GM15510 (cell line): ENCODE measurements around the gene PAQR4.

Source experiments
- POLR2A ChIP-seq: IDR thresholded peaks from 3 replicates; pipeline ENCODE4 v1.6.1; 2011; ENCODE audit warnings: borderline replicate concordance; ENCODE audit not compliant: insufficient read length; ENCODE audit errors: extremely low read depth

Gene PAQR4

DNA sequence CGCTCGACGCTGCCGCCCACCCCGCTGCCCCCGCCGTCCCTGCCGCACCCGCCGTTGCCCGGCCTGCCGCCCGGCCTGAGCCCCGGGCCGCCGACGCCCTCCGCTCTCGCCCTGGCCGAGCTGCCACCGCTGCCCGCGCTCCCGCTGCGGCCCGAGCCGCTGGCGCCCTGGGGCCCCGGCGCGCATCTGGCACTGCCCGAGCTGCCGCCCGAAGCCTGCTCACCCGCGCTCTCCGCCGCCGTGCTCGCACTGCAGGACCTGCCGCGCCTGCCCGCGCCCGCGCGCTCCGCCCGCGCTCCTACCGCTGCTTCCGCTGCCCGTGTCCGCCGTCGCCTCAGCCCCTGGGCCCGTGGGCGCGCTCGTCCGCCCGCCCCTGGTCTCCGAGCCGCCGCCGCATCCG, 35.2 kb downstream of the PAQR4 start:
- TF ChIP-seq POLR2A, result no peak

DNA sequence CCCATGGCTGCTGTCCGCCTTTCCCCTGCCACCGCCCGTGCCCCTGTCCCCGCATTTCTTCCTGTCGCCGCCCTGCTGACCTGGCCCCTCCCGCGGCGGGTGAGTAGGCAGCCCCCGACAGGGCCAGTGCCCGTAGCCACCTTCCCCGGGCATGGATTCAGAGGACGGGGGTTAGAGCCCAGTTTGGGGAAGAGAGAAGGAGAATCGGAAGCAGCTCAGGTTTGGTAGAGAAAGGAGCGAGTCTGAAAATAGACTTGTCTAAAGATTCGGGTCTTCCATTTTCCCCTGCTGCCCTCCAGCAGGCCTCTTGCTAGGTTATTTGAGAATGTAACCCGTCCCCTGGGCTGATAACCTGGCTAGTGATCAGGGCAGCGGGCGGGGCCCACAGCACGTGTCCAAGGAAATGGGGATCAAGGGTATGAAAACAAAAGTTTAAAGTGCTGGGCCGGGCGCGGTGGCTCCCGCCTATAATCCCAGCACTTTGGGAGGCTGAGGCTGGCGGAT, 35.7 kb downstream of the PAQR4 start:
- TF ChIP-seq POLR2A, result no peak

- TF ChIP-seq POLR2A, result no peak
These were observed 38.2 kb downstream of the PAQR4 start for GRCh38 chr16:3007059-3007956.

DNA sequence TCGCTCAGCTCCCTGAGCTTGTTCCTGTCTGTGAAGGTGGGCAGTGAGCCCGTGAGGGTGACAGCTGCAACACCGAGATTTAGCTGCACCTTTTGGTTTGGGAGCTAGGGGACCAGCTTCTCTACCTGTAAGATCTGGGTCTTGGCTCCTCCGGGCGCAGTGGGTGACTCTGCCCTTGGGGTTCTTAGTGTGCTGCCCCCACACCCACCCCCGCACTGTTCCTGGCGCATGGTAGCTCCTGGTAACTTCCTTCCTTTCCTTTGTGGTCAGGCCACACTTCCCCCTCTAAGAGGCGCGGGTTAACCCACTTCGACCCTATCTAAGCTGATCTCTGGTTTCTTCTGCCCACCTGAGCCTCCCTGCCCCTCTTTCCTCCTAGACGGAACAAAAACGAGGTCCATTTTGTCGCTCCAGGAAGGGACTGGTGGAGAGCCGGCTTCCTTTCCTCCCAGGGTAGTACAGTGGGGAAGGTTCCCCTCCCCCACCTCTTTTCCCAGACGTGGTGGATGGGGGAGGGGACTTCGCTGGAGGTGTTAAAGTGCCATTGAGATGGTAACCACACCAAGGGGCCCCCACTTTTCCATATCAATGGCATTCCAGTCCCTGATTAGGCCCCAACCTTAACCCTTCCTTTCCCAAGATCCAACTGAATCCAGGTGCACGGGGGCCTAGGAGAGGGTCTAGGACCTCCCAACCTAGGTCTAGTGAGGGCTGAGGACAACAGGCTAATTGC, 39.0 kb downstream of the PAQR4 start:
- TF ChIP-seq POLR2A, result no peak

DNA sequence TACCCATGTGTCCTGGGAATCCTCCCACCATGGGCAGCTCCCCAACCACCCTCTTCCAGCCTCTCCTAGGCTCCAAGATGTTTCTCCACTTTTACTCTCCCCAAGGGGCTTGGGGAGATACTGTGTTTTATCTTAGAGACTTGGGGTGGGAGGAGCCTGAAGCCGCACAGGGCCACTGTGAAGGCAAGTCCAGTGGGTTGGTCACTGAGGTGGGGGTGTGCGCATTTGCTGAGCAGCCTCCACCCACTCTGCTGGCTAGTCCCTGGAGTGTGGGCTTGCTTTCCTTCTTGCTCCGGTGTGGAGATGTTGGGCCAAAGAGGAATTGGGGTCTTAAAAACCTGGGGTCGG, 39.5 kb downstream of the PAQR4 start:
- TF ChIP-seq POLR2A, result no peak

DNA sequence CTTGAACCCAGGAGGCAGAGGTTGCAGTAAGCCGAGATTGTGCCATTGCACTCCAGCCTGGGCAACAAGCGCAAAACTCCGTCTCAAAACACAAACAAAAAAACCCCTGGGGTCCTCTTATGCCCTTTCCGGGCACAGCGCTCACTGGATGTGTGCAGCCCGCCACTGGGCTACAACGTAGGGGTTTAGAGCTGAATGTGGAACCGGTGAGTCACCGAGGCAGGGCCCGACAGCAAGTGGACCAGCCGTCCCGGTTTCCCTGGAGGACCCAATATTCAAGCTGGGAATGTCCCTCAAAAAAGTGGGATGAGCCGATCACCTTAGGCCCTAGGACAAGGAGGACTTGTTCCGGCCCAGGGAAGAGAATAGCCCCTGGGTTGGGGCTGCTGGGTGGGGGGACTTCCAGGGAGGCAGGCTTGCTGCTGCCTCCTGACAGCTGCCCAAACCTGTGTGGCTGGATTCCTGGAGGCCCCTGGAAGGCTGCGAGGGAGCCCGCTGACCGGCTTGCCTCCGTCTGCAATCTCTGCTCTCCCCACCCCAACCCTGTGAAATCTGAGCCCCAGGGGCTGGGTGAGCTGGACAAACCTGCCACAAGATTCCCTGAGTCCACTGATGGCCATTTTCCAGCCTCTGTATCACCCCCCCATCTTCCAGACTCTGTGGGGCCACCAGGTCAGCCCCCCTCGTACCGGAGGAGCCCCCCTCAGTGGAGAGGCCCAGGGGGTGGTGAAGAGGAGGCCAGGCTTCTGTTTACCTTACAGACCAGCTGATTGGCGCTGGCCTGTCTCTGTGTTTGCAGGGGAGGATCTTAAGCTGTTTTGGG, 40.6 kb downstream of the PAQR4 start:
- TF ChIP-seq POLR2A, result no peak

GRCh38 chr16:3010510-3010909, 41.4 kb downstream of the PAQR4 start:
- TF ChIP-seq POLR2A, result no peak

DNA sequence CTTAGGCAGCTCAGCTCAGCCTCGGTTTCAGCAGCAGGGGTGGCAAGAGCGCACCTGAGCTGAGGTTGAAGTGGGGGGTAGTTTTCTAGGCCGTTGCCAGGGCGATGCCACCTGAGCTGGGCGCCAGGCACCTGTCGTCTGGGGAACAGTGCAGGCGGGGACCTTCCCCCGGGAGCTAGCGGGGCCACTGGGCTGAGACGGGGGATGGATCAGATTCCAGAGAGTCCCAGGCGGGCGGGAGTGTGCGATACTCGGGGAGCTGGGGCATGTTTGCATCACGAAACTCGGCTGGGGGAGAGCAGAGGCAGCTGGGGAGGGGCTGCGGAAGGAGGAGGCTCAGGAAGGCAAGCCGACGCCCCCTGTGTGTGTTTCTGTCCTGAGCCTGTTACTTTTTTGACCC, 43.1 kb downstream of the PAQR4 start:
- TF ChIP-seq POLR2A, result no peak

DNA sequence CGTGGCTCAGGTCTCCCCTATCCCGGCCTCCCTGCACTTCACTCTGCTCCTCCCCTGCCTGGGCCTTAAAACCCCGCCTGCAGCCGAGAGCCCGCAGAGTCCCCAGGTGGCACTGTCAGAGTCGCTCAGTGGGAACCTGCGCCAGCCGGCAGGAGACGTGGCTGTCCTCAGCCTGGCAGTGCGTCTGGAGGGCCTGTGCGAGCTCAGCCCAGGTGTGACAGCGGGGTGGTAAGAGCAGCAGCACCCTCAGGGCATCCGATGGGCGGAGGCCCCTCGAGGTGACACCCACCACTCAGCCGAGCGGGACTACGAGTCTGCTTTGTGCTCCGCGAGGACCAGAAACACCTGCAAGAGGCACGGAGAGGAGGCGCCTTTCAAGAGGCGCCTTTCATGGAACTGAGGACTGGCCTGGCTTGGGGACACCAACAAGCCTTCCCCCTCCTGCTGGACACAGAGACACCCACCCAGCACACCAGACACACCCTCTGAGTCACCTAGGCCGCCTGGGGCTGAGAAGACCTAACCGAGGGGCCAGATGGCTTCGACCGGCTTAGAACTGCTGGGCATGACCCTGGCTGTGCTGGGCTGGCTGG, 43.8 kb downstream of the PAQR4 start, which contains the start of gene CLDN9:
TSS of gene CLDN9 (plus strand) at position 96 of the 593 bp plus-strand sequence. CDS start at position 536, 440 bp downstream.
- no peak for TF ChIP-seq POLR2A

- no peak for TF ChIP-seq POLR2A
These were observed 44.4 kb downstream of the PAQR4 start for GRCh38 chr16:3013491-3013951.

DNA sequence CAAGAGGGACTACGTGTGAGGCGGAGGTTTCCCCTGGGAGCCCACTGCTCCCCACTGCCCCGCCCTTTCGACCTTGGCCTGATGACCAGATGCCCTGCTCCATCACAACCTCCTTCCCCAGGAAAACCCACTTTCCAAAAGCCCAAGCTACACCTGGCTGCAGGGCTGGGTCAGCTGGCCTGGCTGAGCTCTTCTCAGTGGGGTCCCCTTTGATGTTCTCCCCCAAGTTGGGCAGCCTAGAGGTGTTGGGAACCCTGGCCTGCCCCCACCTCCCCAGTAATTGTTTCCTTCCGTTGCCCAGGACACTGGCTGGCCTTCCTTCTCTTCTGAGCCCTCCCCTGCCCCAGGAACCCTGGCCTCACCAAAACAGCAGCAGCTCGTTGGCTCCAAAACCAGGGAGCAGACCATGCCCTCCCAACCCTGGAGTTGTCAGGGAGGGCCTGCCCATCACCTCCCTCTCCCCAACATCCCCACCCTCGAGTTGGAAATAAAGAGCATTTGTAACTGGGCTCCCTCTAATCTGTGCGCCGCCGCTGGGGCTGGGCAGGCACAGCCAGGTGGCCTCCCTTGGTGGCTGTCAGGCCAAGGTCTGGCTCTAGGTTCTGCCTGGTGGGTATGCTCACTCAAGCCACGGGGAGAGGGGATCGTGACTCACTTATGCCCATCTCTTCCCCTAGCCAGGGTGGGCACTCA, 45.0 kb downstream of the PAQR4 start:
- TF ChIP-seq POLR2A, result no peak

DNA sequence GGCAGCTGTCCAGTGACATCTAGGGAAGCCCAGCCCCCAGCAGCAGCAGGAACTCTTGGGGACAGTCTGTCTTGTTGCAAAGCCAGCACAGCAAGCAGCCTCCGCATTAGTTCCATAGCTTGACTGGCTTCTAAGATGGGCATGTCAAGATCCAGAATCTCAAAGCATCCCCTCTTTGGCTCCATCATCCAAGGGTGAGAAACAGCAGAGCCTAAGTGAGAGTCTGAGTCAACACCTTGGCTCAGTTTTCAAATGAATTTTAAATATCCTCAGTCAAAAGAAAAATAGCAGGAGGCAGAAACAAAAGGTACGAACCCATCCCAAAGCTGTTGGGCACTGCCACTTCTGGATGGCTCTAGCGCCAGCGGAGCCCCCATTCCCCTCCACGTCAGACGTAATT, 45.8 kb downstream of the PAQR4 start:
- TF ChIP-seq POLR2A, result no peak

DNA sequence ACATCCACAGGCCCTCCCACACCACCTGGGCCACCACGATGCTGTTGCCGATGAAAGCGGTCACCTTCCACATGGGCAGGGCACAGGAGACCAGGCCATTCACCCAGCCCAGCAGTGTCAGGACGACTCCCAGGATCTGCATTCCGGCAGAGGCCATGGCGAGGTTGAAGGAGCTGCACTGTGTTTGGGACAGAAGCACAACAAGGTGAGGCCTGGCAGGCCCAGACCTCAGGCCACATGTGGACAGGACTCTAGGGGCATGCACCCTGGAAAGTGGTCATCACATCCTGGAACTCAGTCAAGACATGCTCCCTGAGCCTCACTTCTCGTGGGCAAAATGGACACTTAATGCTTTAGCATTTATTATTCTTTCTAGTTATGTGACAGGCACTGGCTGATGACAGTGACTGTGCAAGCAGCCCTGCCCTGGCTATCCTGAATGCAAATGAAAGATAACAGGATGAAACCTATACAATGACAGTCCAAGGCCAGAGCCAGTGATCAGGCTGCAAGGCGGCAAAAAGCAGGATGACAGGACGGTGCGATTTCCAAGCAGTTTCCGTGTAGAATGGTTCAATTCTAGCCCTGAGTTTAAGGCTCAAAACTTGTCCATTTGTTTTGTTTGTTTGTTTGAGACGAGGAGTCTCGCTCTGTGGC, 46.8 kb downstream of the PAQR4 start:
- TF ChIP-seq POLR2A, result no peak

DNA sequence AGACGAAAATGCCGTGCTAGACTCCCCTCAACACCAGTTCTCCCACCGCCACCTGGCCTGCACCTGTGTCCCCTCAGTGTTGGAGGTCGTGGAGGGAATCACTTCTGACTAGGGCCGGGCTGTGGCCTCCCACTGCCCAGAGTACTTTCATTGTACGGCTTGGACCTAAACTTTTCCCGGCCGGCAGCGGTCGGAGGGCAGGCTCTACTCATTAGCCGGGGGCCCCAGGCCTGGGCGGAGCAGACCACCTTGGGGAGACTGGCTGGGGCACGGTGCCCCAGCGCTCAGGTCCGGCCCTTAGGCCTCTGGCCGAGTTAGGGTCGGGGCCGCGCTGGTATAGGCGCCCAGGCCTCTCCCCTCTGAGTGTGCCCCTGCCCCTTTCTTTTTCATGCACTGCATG, 48.2 kb downstream of the PAQR4 start:
- no peak for TF ChIP-seq POLR2A
